Cardiac muscle cell (in vitro differentiated cells and primary cell): ENCODE results near the gene LAPTM5. TPM values are rescaled to one million over a fixed set of nuclear protein-coding genes. Genes with fewer than 3 reads are reported as not detected.

ENCODE experiments used
- DNase-seq, 2 donors: peaks; one replicate each; pipeline versions ENCODE4 v3.0.0 to v3.0.0-alpha.2; 2010 to 2017; ENCODE audit warnings: low read depth in 1 of 2, low spot score in 1 of 2
- H3K27ac ChIP-seq: fragments of 200-600 bp; sonication (generic); 2 replicates; pipeline ENCODE4 v1.5.1; 2016
- H3K27me3 ChIP-seq: fragments of 200-600 bp; sonication (generic); 2 replicates; pipeline ENCODE4 v1.6.0; 2016; ENCODE audit warnings: control low read depth
- H3K36me3 ChIP-seq: fragments of 200-600 bp; sonication (generic); 2 replicates; pipeline ENCODE4 v1.5.1; 2016; ENCODE audit warnings: control low read depth
- H3K4me1 ChIP-seq: fragments of 200-600 bp; sonication (generic); 2 replicates; pipeline ENCODE4 v1.8.1; 2017; ENCODE audit warnings: low read depth, mild to moderate bottlenecking, mixed run types
- H3K4me3 ChIP-seq: fragments of 200-600 bp; sonication (generic); 2 replicates; pipeline ENCODE4 v1.5.1; 2016; ENCODE audit warnings: mild to moderate bottlenecking
- H3K9me3 ChIP-seq: fragments of 200-600 bp; sonication (generic); 2 replicates; pipeline ENCODE4 v1.5.1; 2017; ENCODE audit warnings: low read depth, mild to moderate bottlenecking, control low read depth
- polyA plus RNA-seq: library from polyadenylated mRNA; unstranded; fragments of >200 nt; fragmentation: Nextera tagmentation; extraction: Ambion mirVana; gene quantifications from 2 replicates; pipeline ENCODE4 v1.2.1, GENCODE V29; 2016
- total RNA-seq: library from RNA; depleted of rRNA; stranded (reverse); fragments of >200 nt; gene quantifications from 2 replicates; pipeline ENCODE4 v1.2.3, GENCODE V29; 2016
- TF ChIP-seq, protein P1 (sequence below): IDR thresholded peaks from 2 replicates; pipeline ENCODE4 v1.5.1; 2012; ENCODE audit warnings: low read depth, mild to moderate bottlenecking, low read length

The LAPTM5 gene
- total and polyA plus RNA-seq, 2 experiments from 2014 or later, result 0.10 to 0.45 TPM

DNA sequence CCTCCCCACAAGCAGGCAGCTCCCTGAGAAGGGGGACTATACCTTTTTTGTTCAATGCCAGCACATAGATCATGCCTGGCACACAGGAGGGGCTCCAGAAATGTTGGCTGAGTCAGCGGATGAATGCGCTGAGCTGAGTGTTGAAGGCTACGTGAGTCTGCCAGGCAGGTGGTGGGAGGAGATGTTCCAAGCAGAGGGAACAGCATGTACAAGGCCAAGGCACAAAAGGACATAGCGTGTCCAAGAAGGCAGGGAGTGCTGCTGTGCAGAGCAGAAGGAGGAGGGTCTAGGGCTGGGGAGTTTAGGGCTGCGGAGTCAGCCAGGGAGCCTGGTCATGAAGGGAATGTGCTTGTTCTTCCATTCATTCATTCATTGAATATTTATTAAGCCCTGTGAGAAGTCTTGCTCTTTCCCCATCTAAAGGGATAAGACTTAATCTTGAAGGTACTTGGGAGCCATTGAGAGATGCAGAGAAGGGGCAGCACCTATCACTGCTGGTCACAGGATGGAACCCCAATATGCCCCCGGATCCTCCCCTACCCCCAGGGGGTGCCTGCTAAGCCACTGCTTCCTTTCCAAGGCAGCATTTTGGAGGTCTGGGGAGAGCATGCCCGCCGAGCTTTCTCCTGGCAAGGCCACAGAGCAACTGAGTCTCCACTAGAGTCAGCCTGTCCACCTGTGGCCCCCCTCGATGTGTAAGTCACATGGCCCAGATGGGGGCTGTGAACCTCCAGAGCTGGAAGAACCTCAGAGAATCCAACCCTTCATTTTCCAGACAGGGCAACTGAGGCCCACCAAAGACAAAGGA lies 31.2 kb upstream of the LAPTM5 start:
- Histone ChIP-seq H3K36me3 (no peaks in the 10 kb centered on the region), H3K27me3 (no peaks in the 10 kb centered on the region), H3K4me3 (no peak overlapping the region), H3K27ac (no peak overlapping the region), H3K9me3 (no peaks in the 10 kb centered on the region), H3K4me1 (no peaks in the 10 kb centered on the region)
- DNase-seq, result no peak
- TF ChIP-seq, protein P1, sequence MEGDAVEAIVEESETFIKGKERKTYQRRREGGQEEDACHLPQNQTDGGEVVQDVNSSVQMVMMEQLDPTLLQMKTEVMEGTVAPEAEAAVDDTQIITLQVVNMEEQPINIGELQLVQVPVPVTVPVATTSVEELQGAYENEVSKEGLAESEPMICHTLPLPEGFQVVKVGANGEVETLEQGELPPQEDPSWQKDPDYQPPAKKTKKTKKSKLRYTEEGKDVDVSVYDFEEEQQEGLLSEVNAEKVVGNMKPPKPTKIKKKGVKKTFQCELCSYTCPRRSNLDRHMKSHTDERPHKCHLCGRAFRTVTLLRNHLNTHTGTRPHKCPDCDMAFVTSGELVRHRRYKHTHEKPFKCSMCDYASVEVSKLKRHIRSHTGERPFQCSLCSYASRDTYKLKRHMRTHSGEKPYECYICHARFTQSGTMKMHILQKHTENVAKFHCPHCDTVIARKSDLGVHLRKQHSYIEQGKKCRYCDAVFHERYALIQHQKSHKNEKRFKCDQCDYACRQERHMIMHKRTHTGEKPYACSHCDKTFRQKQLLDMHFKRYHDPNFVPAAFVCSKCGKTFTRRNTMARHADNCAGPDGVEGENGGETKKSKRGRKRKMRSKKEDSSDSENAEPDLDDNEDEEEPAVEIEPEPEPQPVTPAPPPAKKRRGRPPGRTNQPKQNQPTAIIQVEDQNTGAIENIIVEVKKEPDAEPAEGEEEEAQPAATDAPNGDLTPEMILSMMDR, result no peak

DNA sequence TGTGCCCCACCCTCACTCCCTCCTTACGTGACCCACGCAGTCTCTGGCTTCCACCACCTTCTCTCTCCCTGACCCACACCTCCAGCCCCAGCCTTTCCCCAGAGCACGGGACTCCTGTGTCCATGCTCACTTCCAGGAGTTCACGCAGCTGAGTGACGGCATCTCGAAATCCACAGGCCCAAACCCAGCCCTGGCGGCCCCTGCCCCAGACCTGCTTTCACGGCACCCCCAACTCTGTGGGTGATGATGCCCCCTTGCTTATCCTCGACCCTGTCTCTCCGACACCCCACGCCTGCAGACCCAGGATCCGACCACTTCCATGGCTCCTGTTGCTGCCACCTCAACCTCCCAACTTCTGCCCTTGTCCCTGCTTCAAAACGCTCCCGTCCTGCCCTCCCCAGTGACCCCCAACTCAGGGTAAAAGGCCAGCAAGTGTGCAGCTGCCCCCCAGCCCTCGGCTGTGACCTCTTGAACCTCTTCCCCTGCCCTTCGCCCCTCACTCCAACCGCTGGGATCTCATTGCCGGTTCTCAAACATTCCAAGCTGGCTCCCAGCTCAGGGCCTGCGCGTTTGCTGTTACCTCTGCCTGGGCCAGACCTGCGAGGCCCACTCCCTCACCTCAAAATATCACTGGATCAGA lies 30.4 kb upstream of the LAPTM5 start:
- Histone ChIP-seq H3K9me3 (no peaks in the 10 kb centered on the region), H3K27ac (no peak overlapping the region), H3K27me3 (no peaks in the 10 kb centered on the region), H3K36me3 (no peaks in the 10 kb centered on the region), H3K4me1 (no peaks in the 10 kb centered on the region), H3K4me3 (no peak overlapping the region)
- no peak for DNase-seq
- TF ChIP-seq, protein P1, result no peak

DNA sequence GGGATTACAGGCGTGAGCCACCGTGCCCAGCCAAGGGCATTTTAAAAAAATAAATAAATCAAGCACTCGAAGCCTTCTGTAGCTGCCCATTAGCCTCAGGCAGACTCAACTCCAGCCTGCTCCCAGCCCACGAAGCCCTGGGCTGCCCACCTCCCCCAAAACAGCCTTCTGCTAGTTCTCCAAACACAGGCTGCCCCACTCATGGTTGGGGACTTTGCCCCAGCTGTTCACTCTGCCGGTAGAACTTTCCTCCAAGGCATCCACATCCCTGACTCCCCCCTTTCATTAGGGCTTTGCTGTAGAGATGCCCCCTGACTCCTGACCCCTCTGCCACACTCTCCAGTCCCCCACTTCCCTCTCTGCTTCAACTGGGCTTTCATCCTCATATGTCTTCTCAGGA lies 29.7 kb upstream of the LAPTM5 start:
- H3K36me3 ChIP-seq, result no peaks in the 10 kb centered on the region
- no peak overlapping the region for H3K27ac ChIP-seq
- no peaks in the 10 kb centered on the region for H3K4me1 ChIP-seq
- H3K27me3 ChIP-seq, result no peaks in the 10 kb centered on the region
- TF ChIP-seq, protein P1, result no peak
- no peak for DNase-seq
- H3K4me3 ChIP-seq, result no peak overlapping the region
- H3K9me3 ChIP-seq, result no peaks in the 10 kb centered on the region

DNA sequence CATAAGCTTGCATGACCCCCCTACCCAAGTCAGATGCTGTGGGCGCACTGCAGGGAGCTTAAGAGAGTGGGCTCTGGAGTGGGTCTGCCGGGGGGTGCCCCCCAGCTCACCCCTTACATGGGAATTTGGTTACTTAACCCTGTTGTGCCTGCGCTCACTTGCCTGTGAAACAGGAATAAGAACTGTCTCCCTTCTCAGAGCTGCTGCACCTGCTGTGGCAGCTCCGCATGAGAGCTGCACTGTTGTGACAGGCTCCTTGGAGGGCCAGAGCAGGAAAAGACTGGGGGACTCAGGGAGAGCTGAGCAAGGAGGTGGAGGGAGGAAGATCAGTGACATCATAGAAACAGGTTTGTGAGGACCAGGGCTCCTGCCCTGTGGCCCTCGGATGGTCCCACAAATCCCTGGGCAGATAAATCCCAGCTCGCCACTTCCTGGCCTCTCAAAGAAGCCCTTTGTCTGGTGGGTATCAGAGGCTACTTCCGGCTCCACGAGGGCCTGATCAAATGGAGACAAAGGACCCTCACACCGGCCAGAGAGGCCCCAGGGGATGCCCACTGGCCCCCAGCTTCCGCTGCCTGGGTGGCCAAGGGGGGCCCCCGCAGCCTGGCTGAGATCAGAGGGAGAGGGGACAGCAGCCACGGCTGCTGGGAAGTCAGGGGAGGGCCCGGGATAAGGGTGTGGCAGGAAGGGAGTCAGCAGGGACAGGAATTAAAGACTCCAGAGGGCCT lies 28.9 kb upstream of the LAPTM5 start:
- no peak for DNase-seq
- Histone ChIP-seq H3K9me3 (no peaks in the 10 kb centered on the region), H3K27me3 (no peaks in the 10 kb centered on the region), H3K27ac (no peak overlapping the region), H3K4me3 (no peak overlapping the region), H3K4me1 (no peaks in the 10 kb centered on the region), H3K36me3 (no peaks in the 10 kb centered on the region)
- TF ChIP-seq, protein P1, result no peak

DNA sequence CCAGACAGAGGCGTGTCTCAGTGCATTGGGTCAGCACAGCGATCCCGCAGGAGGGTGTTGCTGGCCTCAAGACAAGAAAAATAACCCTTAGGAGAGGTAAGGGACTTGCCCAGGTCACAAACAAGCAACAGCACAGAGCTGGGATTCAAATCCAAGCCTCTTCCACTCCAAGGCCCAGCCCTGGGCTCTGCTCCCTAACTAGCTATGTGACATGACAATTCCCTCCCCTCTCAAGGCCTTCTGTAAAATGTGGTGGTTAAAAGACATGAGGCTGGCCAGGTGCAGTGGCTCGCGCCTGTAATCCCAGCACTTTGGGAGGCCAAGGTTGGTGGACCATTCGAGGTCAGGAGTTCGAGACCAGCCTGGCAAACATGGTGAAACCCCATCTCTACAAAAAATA lies 28.1 kb upstream of the LAPTM5 start:
- no peaks in the 10 kb centered on the region for H3K27me3 ChIP-seq
- no peak overlapping the region for H3K27ac ChIP-seq
- DNase-seq, result no peak
- no peaks in the 10 kb centered on the region for H3K4me1 ChIP-seq
- no peaks in the 10 kb centered on the region for H3K36me3 ChIP-seq
- TF ChIP-seq, protein P1, result no peak
- H3K4me3 ChIP-seq, result no peak overlapping the region
- no peaks in the 10 kb centered on the region for H3K9me3 ChIP-seq
